ENCODE results near the gene CREB5. TPM values are rescaled to one million over a fixed set of nuclear protein-coding genes. Genes with fewer than 3 reads are reported as not detected.

The CREB5 gene
- total RNA-seq, 1 donor from 2014 or later = 52.7 TPM

- DNase-seq = peak; percentile 69
Observed at GRCh38 chr7:28748933-28749584, 336.7 kb downstream of the CREB5 start.

DNA sequence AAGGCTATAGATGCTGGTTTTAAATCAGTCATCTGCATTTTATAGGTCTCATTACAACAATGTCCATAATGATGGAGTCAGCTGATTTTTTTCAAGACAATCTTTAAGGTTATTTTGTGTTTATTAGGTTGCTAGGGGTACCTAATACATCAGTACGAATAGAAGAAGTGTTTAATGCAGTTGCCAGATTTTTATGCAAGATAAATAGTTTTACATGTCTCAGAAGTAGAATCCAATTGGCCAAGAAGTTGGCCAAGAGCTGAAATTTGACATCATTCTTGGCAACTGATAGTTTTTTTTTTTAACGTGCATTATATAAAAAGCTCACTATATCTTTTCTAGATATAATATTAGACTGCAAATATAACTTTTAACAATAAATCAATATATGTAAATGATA, 337.3 kb downstream of the CREB5 start:
- peak; percentile 89 for DNase-seq

GRCh38 chr7:28750981-28751380, 338.7 kb downstream of the CREB5 start:
- no peak for DNase-seq

GRCh38 chr7:28753613-28754012, 341.3 kb downstream of the CREB5 start:
- DNase-seq = no peak

DNA sequence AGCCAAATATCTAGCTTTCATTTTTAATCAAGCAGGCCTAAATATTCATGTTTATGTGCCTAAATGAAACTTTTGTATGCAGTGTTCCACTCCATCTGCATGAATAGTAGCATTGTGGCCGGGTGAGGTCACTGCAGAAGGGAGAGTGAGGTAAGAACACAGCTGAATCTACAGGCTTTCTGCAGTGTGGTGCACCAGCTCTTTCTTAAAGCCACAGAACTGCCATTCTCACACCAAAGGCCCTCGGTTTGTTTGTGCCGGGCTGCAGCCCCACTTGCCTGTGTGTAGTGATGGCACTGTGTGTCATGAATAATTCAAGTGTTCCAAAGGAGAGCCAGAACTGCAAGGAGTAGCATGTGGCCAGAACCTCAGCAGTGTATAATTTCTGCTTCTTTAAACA, 341.7 kb downstream of the CREB5 start:
- peak; percentile 54 for DNase-seq

- no peak for DNase-seq
Observed at GRCh38 chr7:28754447-28754846, 342.1 kb downstream of the CREB5 start.

DNA sequence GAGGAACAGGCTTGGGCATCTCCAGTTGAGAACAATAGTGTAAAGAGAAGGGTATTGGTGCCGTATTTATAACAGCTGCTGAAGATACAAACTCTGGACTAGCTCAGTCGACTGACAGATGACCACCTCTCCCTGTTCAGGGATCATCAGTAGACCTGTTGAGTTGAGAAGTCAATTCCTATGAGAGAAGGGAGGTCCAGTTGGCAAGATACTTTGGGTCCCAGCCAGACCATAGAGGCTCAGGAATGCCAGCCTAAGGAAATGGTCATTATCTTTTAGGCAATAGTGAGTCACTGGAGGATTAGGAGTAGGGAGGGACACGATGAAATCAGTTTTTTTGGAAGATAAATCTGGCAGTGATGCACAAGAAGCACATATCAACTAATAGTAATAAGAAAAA, 342.9 kb downstream of the CREB5 start:
- peak; percentile 38 for DNase-seq

DNA sequence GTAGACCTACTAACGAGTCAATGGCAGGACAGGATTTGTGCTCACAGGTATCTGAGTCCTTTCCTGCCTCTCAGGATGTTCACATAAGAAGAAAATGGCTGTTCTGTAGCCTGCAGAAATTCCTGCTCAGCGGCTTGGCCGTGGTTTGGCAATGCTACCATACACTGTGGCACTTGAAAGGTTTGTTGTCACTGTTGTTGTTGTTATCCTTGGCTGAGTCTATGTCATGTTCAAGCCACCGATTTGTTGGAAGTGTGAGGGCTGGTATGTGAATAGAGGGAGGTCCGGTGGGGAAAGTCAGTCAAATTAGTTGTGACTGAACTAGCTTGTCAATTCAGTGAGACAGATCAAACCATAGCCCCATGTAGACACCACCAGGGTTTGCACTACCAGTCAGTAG, 345.9 kb downstream of the CREB5 start:
- no peak for DNase-seq

DNA sequence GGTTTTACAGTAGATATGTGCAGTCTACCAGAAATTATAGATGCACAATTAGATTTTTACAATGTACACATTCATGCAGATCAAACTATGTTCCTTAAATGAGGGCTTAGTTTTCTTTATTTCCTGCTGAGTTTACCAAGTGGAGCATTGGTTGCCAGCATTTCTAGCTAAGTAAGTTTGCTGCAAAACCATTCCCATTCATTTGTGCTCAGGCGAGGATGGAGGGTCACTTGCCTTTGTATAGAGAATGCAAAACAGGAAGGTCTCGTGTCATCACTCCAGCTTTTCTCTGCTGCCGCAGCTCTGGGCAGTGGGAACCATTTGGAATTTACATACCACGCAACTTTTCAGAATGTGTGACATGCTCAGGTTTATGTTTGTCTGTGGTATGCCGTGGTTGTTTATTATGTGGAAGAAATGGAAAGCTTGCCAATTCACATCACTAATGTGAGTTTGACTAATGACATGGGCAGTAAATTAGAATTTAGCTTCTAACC, 347.2 kb downstream of the CREB5 start:
- no peak for DNase-seq

DNA sequence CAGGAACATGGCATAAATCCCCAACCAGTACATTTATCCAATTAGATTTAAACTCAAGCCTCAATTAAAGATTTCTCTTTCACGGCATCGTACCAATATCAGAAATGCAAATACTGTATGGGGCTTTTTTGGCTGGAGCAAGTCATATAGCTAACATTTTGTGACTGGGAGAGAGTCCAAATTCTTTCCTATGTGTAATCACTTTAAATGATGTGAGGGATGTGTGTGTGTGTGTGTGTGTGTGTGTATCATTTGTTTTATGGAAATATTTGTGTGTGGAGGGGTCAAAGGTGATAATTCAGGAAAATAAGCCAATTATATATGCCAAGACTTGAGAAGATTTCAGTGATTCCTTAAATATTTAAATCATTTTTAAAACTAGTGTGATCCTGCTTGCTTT, 349.2 kb downstream of the CREB5 start:
- DNase-seq = peak; percentile 68

DNA sequence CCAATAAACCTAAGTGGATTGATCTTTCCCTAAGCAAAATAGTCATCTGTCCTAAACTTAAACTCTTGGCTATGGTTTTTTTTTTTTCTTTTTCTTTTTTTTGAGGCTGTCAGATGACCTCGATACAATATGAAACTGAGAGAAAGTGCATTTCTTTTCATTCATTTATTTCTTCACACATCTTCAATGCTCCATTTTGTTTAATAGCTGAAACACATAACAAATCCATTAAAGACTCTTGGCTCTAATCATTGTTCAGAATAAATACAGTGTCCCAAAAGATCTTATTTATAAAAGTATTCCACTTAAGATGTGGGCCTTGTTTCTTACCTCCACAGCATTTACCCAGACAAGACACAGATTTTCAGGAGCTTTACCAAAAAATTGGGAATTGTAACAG, 350.3 kb downstream of the CREB5 start:
- DNase-seq = no peak

GRCh38 chr7:28766359-28766758, 354.0 kb downstream of the CREB5 start:
- no peak for DNase-seq

DNA sequence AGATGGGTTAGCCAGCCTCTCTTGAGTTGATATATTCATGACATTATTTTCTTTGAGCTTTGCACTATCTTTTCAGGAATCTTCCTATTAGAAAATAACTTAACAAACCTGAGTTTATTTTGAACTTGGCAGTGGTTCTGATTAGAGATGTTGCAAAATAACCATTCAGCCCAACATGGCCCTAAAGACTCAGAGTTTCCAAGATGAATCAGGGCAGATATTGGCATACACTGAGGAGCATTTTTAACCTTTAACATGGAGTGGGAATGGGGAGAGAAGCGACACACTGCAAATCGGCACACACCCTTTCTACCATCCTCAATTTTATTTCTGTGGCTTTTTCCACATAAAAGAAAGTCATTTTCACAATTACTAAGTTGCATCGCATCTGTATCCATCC, 355.0 kb downstream of the CREB5 start:
- no peak for DNase-seq

GRCh38 chr7:28768577-28769147, 356.3 kb downstream of the CREB5 start:
- no peak for DNase-seq

- DNase-seq = no peak
Observed at GRCh38 chr7:28771906-28772622, 359.7 kb downstream of the CREB5 start.

DNA sequence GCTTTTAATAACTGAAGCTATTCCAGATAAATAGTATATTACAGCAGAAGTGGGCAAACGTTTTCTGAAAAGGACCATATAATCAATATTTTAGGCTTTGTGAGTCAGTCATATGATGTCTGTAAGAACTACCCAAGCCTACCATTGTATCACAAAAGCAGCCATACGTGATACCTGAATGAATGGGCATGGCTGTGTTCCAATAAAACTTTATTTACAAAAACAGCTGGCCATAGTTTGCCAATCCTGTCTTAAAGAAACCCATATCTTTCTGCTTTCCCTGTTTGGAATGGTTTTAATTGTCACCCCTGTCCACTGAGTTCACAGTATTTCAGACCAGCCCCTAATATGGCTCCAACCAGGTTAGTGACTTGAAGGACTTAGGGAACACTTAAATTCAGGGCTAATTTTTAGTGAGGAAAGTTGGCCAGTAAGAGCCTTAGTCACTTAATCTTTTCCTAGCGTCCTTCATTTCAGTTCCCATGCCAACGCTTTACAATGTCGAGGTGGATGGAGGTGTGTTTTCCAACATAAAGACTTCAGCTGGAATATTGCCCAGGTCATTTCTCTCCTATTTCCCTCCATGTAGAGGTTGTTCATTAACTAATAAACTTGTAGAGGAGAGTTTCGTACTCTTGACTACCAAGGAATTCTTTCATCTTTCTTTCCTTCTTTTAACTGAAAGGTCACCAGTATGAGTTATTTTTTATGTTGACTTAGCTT, 361.3 kb downstream of the CREB5 start:
- DNase-seq = no peak

DNA sequence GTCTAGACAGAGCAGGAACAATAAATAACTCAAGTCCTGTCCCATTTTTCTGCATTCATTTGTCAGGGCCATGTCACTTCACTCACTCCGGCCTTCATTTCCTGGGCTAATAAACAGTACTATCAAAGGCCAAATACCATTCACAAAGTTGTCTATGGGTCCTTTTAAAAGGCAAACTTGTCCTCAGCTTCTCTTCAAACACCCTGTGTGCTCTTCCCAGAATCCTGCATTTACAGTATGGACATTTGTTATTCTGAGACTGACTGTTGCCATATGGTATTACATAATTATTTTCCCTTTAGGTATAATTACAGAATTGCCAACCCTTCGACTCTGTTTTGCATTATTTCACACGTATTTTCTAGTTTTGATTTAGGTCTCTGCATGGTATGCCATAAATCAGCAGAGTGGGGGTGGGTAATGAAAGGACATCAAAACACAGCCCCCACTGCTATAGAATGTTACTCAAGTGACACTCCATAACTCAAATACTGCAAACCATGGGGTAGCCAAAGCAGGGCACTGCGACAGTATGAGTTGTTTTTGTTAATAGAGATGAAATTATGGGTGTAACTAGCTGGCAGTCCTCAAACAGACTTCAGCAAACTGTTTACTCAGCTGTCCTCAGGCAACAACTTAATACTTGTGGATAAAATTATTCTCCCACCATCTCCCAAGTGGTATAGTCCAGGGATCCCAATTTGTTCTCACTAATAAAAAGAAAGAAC, 362.1 kb downstream of the CREB5 start:
- no peak for DNase-seq

DNA sequence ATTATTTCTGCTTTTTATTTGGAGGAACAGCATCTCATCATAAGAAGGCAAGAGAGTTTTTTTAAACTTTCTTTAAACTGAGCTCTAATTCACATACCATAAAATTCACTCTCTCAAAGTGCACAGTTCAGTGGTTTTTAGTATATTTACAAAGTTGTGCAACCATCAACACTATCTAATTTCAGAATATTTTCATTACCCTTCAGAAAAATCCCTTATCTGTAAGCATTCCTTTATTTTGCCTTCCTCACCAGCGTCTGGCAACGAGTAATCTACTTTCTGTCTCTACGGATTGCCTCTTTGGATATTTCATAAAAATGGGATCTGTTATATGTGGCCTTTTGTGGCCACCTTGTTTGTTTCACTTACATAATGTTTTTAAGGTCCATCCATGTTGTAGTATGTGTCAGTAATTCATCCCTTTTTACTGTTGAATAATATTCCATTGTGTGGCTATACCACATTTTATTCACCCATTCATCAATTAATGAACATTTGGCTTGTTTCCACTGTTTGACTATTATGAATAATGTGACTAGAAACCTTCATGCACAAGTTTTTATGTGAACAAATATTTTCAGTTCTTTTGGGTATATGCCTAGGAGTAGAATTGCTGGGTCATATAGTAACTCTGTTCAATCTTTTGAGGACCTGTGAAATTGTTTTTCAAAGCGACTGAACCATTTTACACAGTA, 364.3 kb downstream of the CREB5 start:
- no peak for DNase-seq

- no peak for DNase-seq
Observed at GRCh38 chr7:28778786-28779185, 366.5 kb downstream of the CREB5 start.

- no peak for DNase-seq
Observed at GRCh38 chr7:28779954-28780353, 367.6 kb downstream of the CREB5 start.

DNA sequence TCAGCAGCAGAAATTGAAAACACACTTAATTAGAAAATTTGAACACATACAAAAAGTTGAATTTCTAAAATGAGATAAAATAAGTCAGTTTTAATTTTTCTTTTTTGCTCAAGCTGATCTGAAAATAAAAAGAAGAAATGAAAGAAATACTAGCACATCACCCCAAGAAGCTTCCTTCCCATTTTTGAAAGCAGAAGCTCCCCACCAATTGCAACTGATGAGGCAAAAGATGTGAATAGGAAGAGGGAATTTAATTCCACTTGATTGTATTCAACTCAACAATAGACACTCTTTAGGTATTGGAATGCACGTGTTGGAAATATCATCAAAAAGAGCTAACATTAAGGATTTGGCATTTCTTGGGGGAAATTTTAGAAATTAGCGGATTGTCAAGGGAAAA, 370.0 kb downstream of the CREB5 start:
- DNase-seq = no peak
